IMR-90 (cell line): Measurements from ENCODE around the gene PKNOX1. TPM values are rescaled to one million over a fixed set of nuclear protein-coding genes. Genes with fewer than 3 reads are reported as not detected.
"Not testable (repeated sequence)": the region's sequence is repeated elsewhere in the genome, so short reads cannot be mapped to it uniquely, and the experiment has no call there.

Source experiments
- ATAC-seq: fragments of 200-7000 bp; cut with Tn5 transposase; 2 replicates; pipeline ENCODE4 v1.9.1; 2020; ENCODE audit warnings: low read depth, mild to moderate bottlenecking, moderate library complexity
- BruUV-seq: library from RNA; stranded (reverse); fragments of 400-500 nt; replicated peaks from 2 replicates; lab custom pipeline; 2021; lab: Mats Ljungman, UMichigan
- CTCF ChIA-PET: fragments of 300-600 bp; formaldehyde crosslinking; extraction: SDS; loops from one replicate; lab custom pipeline; 2021; ENCODE audit warnings: antibody characterized with exemption; lab: Yijun Ruan, JAX
- POLR2A ChIA-PET: fragments of 300-600 bp; sonication (Branson Sonifier 250); formaldehyde crosslinking; loops from one replicate; lab custom pipeline; 2022; ENCODE audit warnings: antibody characterized with exemption; ENCODE audit not compliant: unreplicated experiment; lab: Charles Lee
- DNase-seq: peaks from one replicate; pipeline ENCODE4 v3.0.0; 2013
- H2AFZ ChIP-seq: replicated peaks from 2 replicates; pipeline ENCODE3; 2013; ENCODE audit warnings: low read length, mild to moderate bottlenecking; ENCODE audit not compliant: poor library complexity
- H2AK5ac ChIP-seq: 2 replicates; pipeline ENCODE4 v1.6.1; 2013; ENCODE audit warnings: low read depth, low read length, inconsistent platforms
- H2AK9ac ChIP-seq: replicated peaks from 2 replicates; pipeline ENCODE3; 2013; ENCODE audit warnings: mild to moderate bottlenecking, low read depth, low read length, moderate library complexity; ENCODE audit not compliant: poor library complexity
- H2BK120ac ChIP-seq: 2 replicates; pipeline ENCODE4 v1.6.1; 2013; ENCODE audit warnings: low read depth, low read length, inconsistent platforms
- H2BK15ac ChIP-seq: 3 replicates; pipeline ENCODE4 v1.6.1; 2013; ENCODE audit warnings: low read depth, low read length, inconsistent platforms
- H2BK20ac ChIP-seq: 2 replicates; pipeline ENCODE4 v1.6.1; 2013; ENCODE audit warnings: low read depth, mild to moderate bottlenecking, inconsistent platforms, low read length, moderate library complexity
- H2BK5ac ChIP-seq: 2 replicates; pipeline ENCODE4 v1.6.1; 2013; ENCODE audit warnings: mild to moderate bottlenecking, low read depth, low read length, inconsistent platforms; ENCODE audit not compliant: poor library complexity, severe bottlenecking
- H3K14ac ChIP-seq: replicated peaks from 2 replicates; pipeline ENCODE4 v1.6.1; 2013; ENCODE audit warnings: low read depth, low read length, inconsistent platforms
- H3K18ac ChIP-seq: 2 replicates; pipeline ENCODE4 v1.6.1; 2013; ENCODE audit warnings: low read depth, low read length, control low read depth
- H3K23ac ChIP-seq: 2 replicates; pipeline ENCODE4 v1.6.1; 2013; ENCODE audit warnings: low read depth, low read length, inconsistent platforms
- H3K27ac ChIP-seq: 2 replicates; pipeline ENCODE4 v1.5.1; 2013; ENCODE audit warnings: mild to moderate bottlenecking, control low read depth, low read length; ENCODE audit not compliant: insufficient read depth
- H3K27me3 ChIP-seq: 2 replicates; pipeline ENCODE4 v1.6.1; 2013; ENCODE audit warnings: low read length; ENCODE audit not compliant: control insufficient read depth, insufficient read depth
- H3K36me3 ChIP-seq: 2 replicates; pipeline ENCODE4 v1.6.1; 2013; ENCODE audit warnings: low read length, mixed read lengths; ENCODE audit not compliant: control insufficient read depth, insufficient read depth
- H3K4ac ChIP-seq: 2 replicates; pipeline ENCODE4 v1.6.1; 2013; ENCODE audit warnings: low read depth, low read length, inconsistent platforms
- H3K4me1 ChIP-seq: 2 replicates; pipeline ENCODE4 v1.6.1; 2013; ENCODE audit warnings: low read length, mixed read lengths; ENCODE audit not compliant: control insufficient read depth, insufficient read depth
- H3K4me2 ChIP-seq: 2 replicates; pipeline ENCODE4 v1.6.1; 2013; ENCODE audit warnings: low read depth, mild to moderate bottlenecking, control low read depth, low read length, moderate library complexity
- H3K4me3 ChIP-seq: 2 replicates; pipeline ENCODE4 v1.5.1; 2013; ENCODE audit warnings: low read depth, mild to moderate bottlenecking, control low read depth, low read length, moderate library complexity; ENCODE audit not compliant: insufficient read depth
- H3K56ac ChIP-seq: 2 replicates; pipeline ENCODE4 v1.6.1; 2013; ENCODE audit warnings: low read length, inconsistent platforms; ENCODE audit not compliant: insufficient read depth; ENCODE audit errors: extremely low read depth
- H3K79me1 ChIP-seq, 2 experiments: 2 replicates each; pipeline ENCODE4 v1.6.1; 2013; ENCODE audit warnings: low read length in 2 of 2, inconsistent platforms in 1 of 2, low read depth in 1 of 2
- H3K9ac ChIP-seq: 2 replicates; pipeline ENCODE4 v1.6.1; 2013; ENCODE audit warnings: low read depth, low read length, control low read depth
- H3K9me1 ChIP-seq: 2 replicates; pipeline ENCODE4 v1.6.1; 2013; ENCODE audit warnings: low read length, inconsistent platforms; ENCODE audit not compliant: insufficient read depth
- H3K9me3 ChIP-seq: 2 replicates; pipeline ENCODE4 v1.6.1; 2013; ENCODE audit warnings: low read length; ENCODE audit not compliant: control insufficient read depth, insufficient read depth
- H4K20me1 ChIP-seq: 2 replicates; pipeline ENCODE4 v1.6.1; 2013; ENCODE audit warnings: low read length, inconsistent platforms; ENCODE audit not compliant: insufficient read depth
- H4K5ac ChIP-seq: 2 replicates; pipeline ENCODE4 v1.6.1; 2013; ENCODE audit warnings: mild to moderate bottlenecking, low read depth, low read length, control low read depth
- H4K8ac ChIP-seq, 2 experiments: 2 replicates each; pipeline ENCODE4 v1.6.1; 2013; ENCODE audit warnings: low read depth in 2 of 2, low read length in 2 of 2, control low read depth in 1 of 2, inconsistent platforms in 1 of 2
- H4K91ac ChIP-seq: 2 replicates; pipeline ENCODE4 v1.6.1; 2013; ENCODE audit warnings: low read depth, low read length, inconsistent platforms; ENCODE audit not compliant: insufficient read depth
- WGBS, 2 experiments: methylation state at CpG; one replicate each; pipeline versions ENCODE4 v1.1.5 to v1.1.7; 2013; ENCODE audit warnings: missing lambda C conversion rate in 2 of 2; ENCODE audit not compliant: insufficient read length in 1 of 2; ENCODE audit errors: extremely low coverage in 2 of 2; 5-methylcytosine and 5-hydroxymethylcytosine counted together
- dilution Hi-C: fragments of 300-500 bp; cut with HindIII; formaldehyde crosslinking; loops from one replicate; pipeline ENCODE4 v1.14.3; 2018; ENCODE audit warnings: low sequenced_read_pairs; ENCODE audit not compliant: unreplicated experiment
- in situ Hi-C: fragments of 300-500 bp; cut with MboI; formaldehyde crosslinking; loops from 3 replicates; pipeline ENCODE4 v1.14.3; 2019; ENCODE audit warnings: low sequenced_read_pairs, inconsistent platforms, mixed read lengths
- intact Hi-C: fragments of 100-400 bp; cut with micrococcal nuclease; formaldehyde crosslinking; loops from 2 replicates; pipeline ENCODE4 v1.10.0; 2022
- polyA plus RNA-seq, 3 experiments: library from polyadenylated mRNA; depleted of rRNA; stranded (reverse); fragments of >200 nt; gene quantifications; 2 replicates each; pipeline ENCODE4 v1.2.3, GENCODE V29; 2012; ENCODE audit warnings: low replicate concordance in 1 of 3
- total RNA-seq: library from RNA; depleted of rRNA; stranded (reverse); fragments of >200 nt; gene quantifications from 2 replicates; pipeline ENCODE4 v1.2.3, GENCODE V29; 2012

Gene PKNOX1
- total and polyA plus RNA-seq, 2 of the 4 experiments (the other 2 are of a cell fraction): 35.0 to 61.0 TPM

DNA sequence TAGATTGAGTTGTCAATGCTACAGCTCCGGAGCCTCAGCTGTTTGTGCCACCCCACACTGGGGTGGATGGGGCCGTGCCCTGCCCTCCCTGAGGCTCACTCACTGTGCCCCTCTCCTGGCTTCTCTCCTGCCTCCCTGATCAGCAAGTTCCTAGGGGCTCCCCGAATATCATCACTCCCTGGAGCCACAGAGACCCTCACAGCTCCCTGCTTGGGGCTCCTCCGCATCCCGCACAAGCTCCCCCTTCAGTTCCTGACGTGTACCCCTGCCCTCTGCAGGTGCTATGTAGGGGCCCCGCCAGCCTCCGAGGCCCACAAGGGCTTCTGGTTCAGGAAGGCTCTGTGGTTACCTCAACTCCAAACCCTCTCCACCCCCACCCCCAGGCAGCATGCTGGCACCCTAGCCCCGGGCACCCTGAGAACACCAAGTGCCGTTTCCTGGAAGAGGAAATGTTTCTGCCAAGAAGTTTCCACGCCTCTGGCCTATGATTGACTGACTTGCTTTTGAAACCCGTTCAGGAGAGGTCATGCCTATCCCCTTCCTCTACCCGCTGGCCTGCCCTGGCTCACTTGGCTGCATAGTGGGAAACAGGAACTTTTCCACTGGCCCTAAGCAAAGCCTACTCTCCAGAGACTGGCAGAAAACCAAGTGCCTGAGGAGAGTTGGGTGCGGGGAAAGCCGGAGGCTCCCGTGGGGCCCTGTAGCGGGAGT, 71.0 kb downstream of the PKNOX1 start:
- H2AFZ ChIP-seq, in situ Hi-C loops, CTCF ChIA-PET, H3K18ac ChIP-seq, H2AK5ac ChIP-seq, H3K9me1 ChIP-seq, H2BK20ac ChIP-seq, H3K79me1 ChIP-seq, H3K36me3 ChIP-seq, H3K56ac ChIP-seq, H2BK120ac ChIP-seq, H3K27ac ChIP-seq, H4K20me1 ChIP-seq, H2BK15ac ChIP-seq, H3K4me1 ChIP-seq, H3K4me2 ChIP-seq, H3K14ac ChIP-seq, intact Hi-C loops, H2BK5ac ChIP-seq, POLR2A ChIA-PET, H2AK9ac ChIP-seq, H3K27me3 ChIP-seq, H4K5ac ChIP-seq, H4K8ac ChIP-seq, H3K23ac ChIP-seq, H3K4me3 ChIP-seq, H3K9me3 ChIP-seq, H3K9ac ChIP-seq, DNase-seq, dilution Hi-C loops, H3K4ac ChIP-seq, BruUV-seq, H4K91ac ChIP-seq: not testable (repeated sequence)
- peak; percentile 72 for ATAC-seq
- no CpG with 5 or more reads among the region's 17 CpGs for WGBS, 2 experiments

- H3K23ac ChIP-seq, H4K91ac ChIP-seq, H4K8ac ChIP-seq, dilution Hi-C loops, H2AFZ ChIP-seq, H3K14ac ChIP-seq, H2BK15ac ChIP-seq, in situ Hi-C loops, H3K4me3 ChIP-seq, H2AK5ac ChIP-seq, H3K36me3 ChIP-seq, H3K4ac ChIP-seq, H2AK9ac ChIP-seq, H2BK20ac ChIP-seq, H3K9ac ChIP-seq, H3K18ac ChIP-seq, H3K56ac ChIP-seq, H3K4me1 ChIP-seq, H2BK5ac ChIP-seq, POLR2A ChIA-PET, H3K27ac ChIP-seq, H4K20me1 ChIP-seq, H4K5ac ChIP-seq, H3K9me3 ChIP-seq, H3K79me1 ChIP-seq, H3K9me1 ChIP-seq, DNase-seq, BruUV-seq, H3K27me3 ChIP-seq, intact Hi-C loops, H3K4me2 ChIP-seq, H2BK120ac ChIP-seq: not testable (repeated sequence)
- WGBS, 2 experiments: 70% methylated on average over 2 of the region's 21 CpGs; no CpG with 5 or more reads in 1 of the 2 experiments
- peak; percentile 40 for ATAC-seq
- CTCF ChIA-PET: interaction anchor here (0.7 kb wide), 1 partner anchor 12 kb away, joined by 3 read pairs; no protein-coding TSS in a partner anchor
Observed at GRCh38 chr21:43045876-43046821, 71.8 kb downstream of the PKNOX1 start.
